Peyer's patch (tissue), 4 donors: ENCODE results near the gene MEI4.

Experiments used
- POLR2A ChIP-seq, 2 donors: fragments of 450-650 bp; IDR thresholded peaks; one replicate each; pipeline ENCODE4 v1.5.1; 2017; ENCODE audit warnings: antibody characterized with exemption in 2 of 2, mild to moderate bottlenecking in 2 of 2, moderate library complexity in 2 of 2
- TF ChIP-seq, protein P1 (sequence below), 6 experiments: fragments of 450-650 bp in 4 of 6; fragments of 200-600 bp in 2 of 6; sonication (generic) in 1 of 6; IDR thresholded peaks; one replicate each; pipeline ENCODE4 v1.5.1; 2017 to 2019; ENCODE audit warnings: antibody characterized with exemption in 6 of 6, mild to moderate bottlenecking in 3 of 6, moderate library complexity in 1 of 6

- TF ChIP-seq, protein P1, sequence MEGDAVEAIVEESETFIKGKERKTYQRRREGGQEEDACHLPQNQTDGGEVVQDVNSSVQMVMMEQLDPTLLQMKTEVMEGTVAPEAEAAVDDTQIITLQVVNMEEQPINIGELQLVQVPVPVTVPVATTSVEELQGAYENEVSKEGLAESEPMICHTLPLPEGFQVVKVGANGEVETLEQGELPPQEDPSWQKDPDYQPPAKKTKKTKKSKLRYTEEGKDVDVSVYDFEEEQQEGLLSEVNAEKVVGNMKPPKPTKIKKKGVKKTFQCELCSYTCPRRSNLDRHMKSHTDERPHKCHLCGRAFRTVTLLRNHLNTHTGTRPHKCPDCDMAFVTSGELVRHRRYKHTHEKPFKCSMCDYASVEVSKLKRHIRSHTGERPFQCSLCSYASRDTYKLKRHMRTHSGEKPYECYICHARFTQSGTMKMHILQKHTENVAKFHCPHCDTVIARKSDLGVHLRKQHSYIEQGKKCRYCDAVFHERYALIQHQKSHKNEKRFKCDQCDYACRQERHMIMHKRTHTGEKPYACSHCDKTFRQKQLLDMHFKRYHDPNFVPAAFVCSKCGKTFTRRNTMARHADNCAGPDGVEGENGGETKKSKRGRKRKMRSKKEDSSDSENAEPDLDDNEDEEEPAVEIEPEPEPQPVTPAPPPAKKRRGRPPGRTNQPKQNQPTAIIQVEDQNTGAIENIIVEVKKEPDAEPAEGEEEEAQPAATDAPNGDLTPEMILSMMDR (IDR thresholded peaks at IDR 0.05), result no peak
- no peak for TF ChIP-seq POLR2A (IDR thresholded peaks at IDR 0.05)
Measured at GRCh38 chr6:77812304-77812703, 159.5 kb downstream of the MEI4 start.
